HG03460 (cell line): ENCODE results near the gene CFAP43.
A peak's percentile ranks its signal among the peaks of the same experiment; 100 is the strongest.
"Not testable (repeated sequence)": the region's sequence is repeated elsewhere in the genome, so short reads cannot be mapped to it uniquely, and the experiment has no call there.

Source experiments
- ATAC-seq: cut with Tn5 transposase; IDR thresholded peaks from one replicate; pipeline ENCODE4 v1.9.1; 2021; ENCODE audit not compliant: unreplicated experiment

The CFAP43 gene

GRCh38 chr10:104256335-104256961 lies 24.3 kb upstream of the CFAP43 start:
- no peak for ATAC-seq

- no peak for ATAC-seq
Observed at GRCh38 chr10:104255311-104255981, 23.3 kb upstream of the CFAP43 start.

- peak; percentile 87 for ATAC-seq
Observed at GRCh38 chr10:104254493-104255310, 22.5 kb upstream of the CFAP43 start, which contains the start of gene GSTO1. Gene GSTO1 (plus strand): TSS chr10:104254892. CDS start chr10:104254929, 37 bp downstream.

- ATAC-seq: no peak
Observed at GRCh38 chr10:104253606-104254410, 21.6 kb upstream of the CFAP43 start.

GRCh38 chr10:104253106-104253505 lies 20.9 kb upstream of the CFAP43 start:
- no peak for ATAC-seq

- ATAC-seq: no peak
Observed at GRCh38 chr10:104252368-104252767, 20.2 kb upstream of the CFAP43 start.

- no peak for ATAC-seq
Observed at GRCh38 chr10:104251443-104251842, 19.3 kb upstream of the CFAP43 start.

- no peak for ATAC-seq
Observed at GRCh38 chr10:104250371-104250770, 18.2 kb upstream of the CFAP43 start.

GRCh38 chr10:104248931-104249330 lies 16.8 kb upstream of the CFAP43 start:
- not testable (repeated sequence) for ATAC-seq

- ATAC-seq: no peak
Observed at GRCh38 chr10:104247513-104248146, 15.5 kb upstream of the CFAP43 start.

GRCh38 chr10:104246976-104247375 lies 14.8 kb upstream of the CFAP43 start:
- ATAC-seq: no peak

GRCh38 chr10:104245066-104245632 lies 13.0 kb upstream of the CFAP43 start:
- ATAC-seq: no peak

GRCh38 chr10:104243512-104243911 lies 11.3 kb upstream of the CFAP43 start:
- no peak for ATAC-seq

GRCh38 chr10:104243009-104243408 lies 10.8 kb upstream of the CFAP43 start:
- ATAC-seq: not testable (repeated sequence)

- no peak for ATAC-seq
Observed at GRCh38 chr10:104242545-104242944, 10.4 kb upstream of the CFAP43 start.

GRCh38 chr10:104240078-104240477 lies 7.9 kb upstream of the CFAP43 start:
- ATAC-seq: no peak

- no peak for ATAC-seq
Observed at GRCh38 chr10:104235801-104236200, 3.6 kb upstream of the CFAP43 start.

- no peak for ATAC-seq
Observed at GRCh38 chr10:104234934-104235333, 2.8 kb upstream of the CFAP43 start.

- no peak for ATAC-seq
Observed at GRCh38 chr10:104233817-104234216, 1.7 kb upstream of the CFAP43 start.

- no peak for ATAC-seq
Observed at GRCh38 chr10:104232613-104233102, 494 bp upstream of the CFAP43 start.
